ENCODE measurements around the gene ALKBH5. TPM values are rescaled to one million over a fixed set of nuclear protein-coding genes. Genes with fewer than 3 reads are reported as not detected.

Gene ALKBH5
- total and polyA plus RNA-seq, 2 of the 8 experiments (the other 6 are each of a cell fraction or from before 2014, with no cell fraction given), result 63.7 to 86.4 TPM

DNA sequence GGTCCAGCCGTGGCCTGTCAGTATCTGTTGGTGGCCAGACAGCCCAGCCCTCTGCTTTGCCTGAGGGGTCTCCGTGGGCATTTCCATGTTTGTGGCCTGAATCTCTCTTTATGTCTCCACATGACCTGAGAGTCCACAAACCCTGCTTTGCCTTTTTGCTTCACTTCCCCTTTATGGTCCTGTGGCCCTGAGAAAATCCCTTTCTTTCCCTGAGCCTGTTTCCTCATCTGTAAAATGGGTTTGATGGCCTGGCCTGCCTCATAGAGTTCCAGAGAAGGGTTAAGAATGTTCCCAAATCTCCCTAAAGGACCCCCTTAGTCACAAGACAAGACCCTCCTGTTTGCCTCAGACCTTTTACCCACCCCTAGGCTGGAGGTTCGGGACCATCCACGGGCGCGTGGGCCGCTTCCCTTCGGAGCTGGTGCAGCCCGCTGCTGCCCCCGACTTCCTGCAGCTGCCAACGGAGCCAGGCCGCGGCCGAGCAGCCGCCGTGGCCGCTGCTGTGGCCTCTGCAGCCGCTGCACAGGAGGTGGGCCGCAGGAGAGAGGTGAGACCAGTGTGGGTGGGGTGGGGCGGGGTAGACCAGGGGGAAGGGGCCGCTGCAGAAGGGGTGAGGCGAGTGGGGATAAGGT, 26.2 kb upstream of the ALKBH5 start (continued):
- TF ChIP-seq, protein P1, sequence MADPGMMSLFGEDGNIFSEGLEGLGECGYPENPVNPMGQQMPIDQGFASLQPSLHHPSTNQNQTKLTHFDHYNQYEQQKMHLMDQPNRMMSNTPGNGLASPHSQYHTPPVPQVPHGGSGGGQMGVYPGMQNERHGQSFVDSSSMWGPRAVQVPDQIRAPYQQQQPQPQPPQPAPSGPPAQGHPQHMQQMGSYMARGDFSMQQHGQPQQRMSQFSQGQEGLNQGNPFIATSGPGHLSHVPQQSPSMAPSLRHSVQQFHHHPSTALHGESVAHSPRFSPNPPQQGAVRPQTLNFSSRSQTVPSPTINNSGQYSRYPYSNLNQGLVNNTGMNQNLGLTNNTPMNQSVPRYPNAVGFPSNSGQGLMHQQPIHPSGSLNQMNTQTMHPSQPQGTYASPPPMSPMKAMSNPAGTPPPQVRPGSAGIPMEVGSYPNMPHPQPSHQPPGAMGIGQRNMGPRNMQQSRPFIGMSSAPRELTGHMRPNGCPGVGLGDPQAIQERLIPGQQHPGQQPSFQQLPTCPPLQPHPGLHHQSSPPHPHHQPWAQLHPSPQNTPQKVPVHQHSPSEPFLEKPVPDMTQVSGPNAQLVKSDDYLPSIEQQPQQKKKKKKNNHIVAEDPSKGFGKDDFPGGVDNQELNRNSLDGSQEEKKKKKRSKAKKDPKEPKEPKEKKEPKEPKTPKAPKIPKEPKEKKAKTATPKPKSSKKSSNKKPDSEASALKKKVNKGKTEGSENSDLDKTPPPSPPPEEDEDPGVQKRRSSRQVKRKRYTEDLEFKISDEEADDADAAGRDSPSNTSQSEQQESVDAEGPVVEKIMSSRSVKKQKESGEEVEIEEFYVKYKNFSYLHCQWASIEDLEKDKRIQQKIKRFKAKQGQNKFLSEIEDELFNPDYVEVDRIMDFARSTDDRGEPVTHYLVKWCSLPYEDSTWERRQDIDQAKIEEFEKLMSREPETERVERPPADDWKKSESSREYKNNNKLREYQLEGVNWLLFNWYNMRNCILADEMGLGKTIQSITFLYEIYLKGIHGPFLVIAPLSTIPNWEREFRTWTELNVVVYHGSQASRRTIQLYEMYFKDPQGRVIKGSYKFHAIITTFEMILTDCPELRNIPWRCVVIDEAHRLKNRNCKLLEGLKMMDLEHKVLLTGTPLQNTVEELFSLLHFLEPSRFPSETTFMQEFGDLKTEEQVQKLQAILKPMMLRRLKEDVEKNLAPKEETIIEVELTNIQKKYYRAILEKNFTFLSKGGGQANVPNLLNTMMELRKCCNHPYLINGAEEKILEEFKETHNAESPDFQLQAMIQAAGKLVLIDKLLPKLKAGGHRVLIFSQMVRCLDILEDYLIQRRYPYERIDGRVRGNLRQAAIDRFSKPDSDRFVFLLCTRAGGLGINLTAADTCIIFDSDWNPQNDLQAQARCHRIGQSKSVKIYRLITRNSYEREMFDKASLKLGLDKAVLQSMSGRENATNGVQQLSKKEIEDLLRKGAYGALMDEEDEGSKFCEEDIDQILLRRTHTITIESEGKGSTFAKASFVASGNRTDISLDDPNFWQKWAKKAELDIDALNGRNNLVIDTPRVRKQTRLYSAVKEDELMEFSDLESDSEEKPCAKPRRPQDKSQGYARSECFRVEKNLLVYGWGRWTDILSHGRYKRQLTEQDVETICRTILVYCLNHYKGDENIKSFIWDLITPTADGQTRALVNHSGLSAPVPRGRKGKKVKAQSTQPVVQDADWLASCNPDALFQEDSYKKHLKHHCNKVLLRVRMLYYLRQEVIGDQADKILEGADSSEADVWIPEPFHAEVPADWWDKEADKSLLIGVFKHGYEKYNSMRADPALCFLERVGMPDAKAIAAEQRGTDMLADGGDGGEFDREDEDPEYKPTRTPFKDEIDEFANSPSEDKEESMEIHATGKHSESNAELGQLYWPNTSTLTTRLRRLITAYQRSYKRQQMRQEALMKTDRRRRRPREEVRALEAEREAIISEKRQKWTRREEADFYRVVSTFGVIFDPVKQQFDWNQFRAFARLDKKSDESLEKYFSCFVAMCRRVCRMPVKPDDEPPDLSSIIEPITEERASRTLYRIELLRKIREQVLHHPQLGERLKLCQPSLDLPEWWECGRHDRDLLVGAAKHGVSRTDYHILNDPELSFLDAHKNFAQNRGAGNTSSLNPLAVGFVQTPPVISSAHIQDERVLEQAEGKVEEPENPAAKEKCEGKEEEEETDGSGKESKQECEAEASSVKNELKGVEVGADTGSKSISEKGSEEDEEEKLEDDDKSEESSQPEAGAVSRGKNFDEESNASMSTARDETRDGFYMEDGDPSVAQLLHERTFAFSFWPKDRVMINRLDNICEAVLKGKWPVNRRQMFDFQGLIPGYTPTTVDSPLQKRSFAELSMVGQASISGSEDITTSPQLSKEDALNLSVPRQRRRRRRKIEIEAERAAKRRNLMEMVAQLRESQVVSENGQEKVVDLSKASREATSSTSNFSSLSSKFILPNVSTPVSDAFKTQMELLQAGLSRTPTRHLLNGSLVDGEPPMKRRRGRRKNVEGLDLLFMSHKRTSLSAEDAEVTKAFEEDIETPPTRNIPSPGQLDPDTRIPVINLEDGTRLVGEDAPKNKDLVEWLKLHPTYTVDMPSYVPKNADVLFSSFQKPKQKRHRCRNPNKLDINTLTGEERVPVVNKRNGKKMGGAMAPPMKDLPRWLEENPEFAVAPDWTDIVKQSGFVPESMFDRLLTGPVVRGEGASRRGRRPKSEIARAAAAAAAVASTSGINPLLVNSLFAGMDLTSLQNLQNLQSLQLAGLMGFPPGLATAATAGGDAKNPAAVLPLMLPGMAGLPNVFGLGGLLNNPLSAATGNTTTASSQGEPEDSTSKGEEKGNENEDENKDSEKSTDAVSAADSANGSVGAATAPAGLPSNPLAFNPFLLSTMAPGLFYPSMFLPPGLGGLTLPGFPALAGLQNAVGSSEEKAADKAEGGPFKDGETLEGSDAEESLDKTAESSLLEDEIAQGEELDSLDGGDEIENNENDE (IDR thresholded peaks at IDR 0.05; ENCODE audit: insufficient replicate concordance, low read length), result no peak
- TF ChIP-seq CEBPB (IDR thresholded peaks at IDR 0.05; ENCODE audit: low read depth, low read length), result no peak
- TF ChIP-seq KDM1A (IDR thresholded peaks at IDR 0.05; ENCODE audit: borderline replicate concordance, low read length), result 0 out of 2 replicates have a peak, but pooled peaks have one; percentile 43
- TF ChIP-seq YY1 (IDR thresholded peaks at IDR 0.05; ENCODE audit: low read depth, low read length), result no peak
- 0 out of 2 replicates have a peak, but pooled peaks have one; percentile 12 for TF ChIP-seq EGR1 (IDR thresholded peaks at IDR 0.05; ENCODE audit: borderline replicate concordance, low read depth, low read length)
- TF ChIP-seq BRCA1 (IDR thresholded peaks at IDR 0.05; ENCODE audit: low read depth, low read length), result no peak
- TF ChIP-seq SP2 (IDR thresholded peaks at IDR 0.05; ENCODE audit: low read length), result no peak
